ENCODE measurements around the gene LPAR1.
"Not testable (repeated sequence)": the region's sequence is repeated elsewhere in the genome, so short reads cannot be mapped to it uniquely, and the experiment has no call there.

The LPAR1 gene

DNA sequence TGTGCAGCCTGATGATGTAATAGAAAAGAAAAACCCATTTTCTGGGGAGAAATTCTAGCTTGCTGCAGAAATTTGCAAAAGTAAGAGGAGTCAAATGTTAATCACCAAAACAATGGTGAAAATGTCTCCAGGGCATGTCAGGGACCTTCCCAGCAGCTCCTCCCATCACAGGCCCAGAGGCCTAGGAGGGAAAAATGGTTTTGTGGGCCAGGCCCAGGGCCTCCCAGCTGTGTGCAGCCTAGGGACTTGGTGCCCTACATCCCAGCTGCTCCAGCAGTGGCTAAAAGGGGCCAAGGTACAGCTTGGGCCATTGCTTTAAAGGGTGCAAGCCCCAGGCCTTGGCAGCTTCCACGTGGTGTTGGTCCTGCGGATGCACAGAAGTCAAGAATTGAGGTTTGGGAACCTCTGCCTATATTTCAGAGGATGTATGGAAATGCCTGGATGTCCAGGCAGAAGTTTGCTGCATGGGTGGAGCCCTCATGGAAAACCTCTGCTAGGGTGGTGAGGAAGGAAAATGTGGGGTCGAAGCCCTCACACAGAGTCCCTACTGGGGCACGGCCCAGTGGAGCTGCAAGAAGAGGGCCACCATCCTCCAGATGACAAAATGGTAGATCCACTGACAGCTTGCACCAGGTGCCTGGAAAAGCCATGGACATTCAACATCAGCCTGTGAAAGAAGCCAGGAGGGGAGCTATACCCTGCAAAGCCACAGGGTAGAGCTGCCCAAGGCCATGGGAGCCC is 176.7 kb downstream of the LPAR1 start:
- not testable (repeated sequence) for DNase-seq

DNA sequence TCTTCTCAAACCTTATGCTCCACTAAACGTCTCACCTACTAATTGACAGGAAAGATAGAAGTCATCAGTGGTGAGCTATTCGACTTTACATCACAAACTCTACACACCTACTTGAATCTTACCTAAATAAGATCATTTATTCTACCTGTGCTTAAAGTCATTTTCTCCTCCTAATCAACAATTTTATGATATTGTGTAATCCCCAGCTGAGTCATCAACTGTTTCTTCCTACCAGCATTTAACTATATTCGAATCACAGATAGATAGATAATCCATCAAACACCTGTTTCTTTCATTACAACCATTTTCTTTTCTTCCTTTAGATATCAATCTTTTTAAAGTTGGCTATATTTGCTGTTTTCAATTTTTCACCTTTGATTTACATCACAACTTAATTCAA is 181.5 kb downstream of the LPAR1 start:
- DNase-seq: no peak

DNA sequence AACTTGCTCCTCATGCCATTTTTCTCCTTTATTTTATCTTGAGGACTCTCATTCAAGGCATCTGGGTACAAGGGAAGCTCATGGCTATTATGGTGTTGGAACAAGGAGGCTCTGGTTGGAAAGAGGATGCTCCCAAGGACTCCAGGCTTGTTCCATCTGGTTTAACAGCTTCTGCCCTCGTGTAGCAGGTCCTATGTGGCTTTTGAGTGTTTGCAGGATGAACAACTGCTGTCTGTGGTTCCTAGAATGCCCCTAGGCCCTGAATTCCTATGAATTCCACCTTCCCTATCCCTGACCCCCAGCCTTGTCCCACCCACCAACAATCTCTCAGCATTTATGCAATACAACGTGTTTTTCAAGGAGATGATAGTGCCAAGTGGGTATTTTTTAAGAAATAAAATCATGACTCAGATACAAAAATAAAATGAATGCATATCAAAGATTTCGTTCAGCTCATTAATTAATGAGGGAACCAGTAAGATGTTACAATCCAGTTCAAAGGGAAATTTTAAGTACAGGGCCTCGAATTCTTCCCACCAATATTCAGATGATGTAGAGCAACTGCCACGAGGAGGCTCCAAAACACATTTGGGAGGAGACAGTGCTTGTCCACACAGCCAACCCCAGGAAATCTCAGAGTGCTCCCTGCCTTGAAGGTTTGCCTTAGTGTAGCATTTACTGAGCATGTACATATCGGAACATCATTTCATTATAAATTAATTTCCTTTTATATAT is 187.7 kb downstream of the LPAR1 start:
- no peak for DNase-seq

DNA sequence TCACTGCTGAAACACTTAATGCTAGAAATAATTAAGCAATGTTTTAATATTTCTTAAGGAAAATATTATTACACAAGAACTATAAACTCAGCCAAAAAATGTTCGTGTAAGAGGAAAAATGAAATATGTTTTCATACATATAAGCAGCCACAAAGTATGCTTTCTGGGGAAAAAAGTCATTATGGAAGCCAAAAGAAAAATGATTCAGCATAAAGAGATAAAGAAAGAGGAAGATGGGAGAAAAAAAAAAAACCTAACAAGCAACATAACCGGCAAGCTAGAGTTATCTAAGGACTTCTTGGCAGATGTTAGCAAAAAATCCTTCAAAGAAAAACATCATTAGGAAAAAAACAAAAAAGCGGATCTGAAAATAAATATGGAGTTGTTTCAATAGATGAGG is 190.6 kb downstream of the LPAR1 start:
- DNase-seq: no peak

DNA sequence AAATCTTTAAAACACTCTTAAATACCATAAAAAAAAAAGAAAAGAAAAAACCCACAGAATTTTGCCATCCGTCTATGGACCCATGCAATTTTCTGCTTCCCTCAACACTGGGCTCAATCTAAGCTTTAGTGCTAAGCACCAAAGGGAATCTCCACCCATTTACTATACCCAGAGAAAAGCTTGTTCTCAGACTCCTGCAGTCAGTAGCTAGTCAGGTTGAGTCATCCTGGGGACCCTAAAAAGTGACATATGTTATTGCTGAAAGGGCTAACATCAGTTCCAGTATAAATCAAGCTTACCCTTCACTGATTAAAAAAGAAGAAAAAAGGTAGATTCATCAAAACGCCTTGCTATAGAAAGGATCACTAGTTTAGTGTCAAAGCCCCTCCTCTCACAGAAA is 192.1 kb downstream of the LPAR1 start:
- DNase-seq: no peak

DNA sequence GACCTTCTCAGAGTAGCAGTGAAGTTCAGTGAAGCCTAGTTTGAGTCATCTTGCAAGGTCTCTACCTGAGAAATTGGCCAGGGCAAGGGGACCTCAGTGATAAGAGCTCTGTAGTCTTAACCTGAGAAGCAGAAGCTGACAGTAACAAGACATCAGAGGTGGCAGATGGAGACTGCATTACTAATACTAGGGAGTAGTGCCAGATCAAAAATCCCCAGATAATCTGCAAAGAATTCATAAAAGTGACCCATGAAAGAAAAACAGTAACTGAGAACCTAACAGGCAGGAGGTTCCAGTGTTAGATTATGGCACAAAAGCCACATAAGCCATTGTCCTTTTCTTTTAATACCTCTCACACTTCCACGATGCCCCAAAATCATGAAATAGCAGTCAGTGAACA is 194.1 kb downstream of the LPAR1 start:
- DNase-seq: no peak

DNA sequence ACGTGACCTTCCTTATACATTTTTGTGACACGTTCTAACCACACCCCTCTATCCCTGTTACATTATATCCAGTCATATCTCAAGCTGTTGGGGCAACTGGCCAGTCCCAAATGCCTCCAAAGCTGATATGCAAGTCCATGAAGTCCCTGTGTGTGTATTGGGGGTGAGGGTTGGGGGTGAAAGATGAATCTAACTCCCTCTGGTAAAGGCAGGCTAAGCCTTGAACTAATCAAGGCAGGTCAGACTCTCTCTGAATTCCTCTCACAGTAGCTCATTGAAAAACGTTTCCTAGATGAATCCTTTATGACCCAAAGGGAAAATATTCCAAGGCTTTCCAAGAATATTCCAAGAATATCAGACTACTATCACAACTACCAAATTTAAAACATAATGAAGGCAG is 195.3 kb downstream of the LPAR1 start:
- no peak for DNase-seq

DNA sequence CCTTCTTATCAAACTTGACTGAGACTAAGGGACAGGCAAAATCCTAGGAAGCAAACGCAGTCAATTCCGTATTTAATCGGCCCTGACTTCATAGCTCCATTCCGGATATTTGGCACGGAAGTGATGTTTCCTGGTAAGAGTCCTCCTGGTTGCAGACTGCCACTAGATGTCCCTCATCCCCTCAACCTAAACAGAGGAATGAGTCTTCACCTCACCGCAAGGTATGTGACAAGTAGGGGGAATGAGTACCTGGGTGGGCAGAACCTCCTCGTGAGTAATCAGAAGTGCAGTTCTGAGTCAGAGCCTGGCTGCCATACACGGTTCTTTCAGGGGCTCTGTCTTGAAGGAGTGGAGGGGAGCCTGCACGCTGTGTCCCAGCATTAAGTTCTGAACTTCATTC is 196.1 kb downstream of the LPAR1 start:
- no peak for DNase-seq

DNA sequence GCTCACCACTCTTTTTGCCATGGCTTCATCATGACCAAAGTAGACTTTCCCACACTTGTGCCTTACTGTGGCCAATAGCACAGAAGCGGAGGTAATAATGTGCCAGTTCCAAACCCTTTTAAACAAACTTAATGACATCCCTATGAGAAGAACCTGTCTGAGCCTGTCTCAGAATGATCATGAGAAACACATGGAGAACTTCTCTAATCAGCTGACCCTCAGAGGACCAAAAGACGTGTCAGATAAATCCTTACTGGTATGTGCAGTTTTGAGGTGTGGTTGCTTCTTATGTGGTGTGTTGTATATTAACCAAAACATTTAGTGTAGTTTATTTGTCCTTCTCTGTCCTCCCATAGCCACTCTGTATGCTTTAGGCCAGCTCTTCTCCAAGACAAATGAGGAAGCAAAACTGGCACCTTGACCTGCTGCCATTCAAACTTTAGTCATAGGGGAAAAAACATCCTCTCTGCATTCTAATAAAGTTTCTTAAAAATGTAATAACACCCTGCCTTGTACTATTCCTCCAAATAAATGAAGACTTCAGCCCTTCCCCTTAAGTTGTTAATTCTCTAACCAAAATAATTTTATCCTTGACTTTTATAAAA is 200.8 kb downstream of the LPAR1 start:
- no peak for DNase-seq

DNA sequence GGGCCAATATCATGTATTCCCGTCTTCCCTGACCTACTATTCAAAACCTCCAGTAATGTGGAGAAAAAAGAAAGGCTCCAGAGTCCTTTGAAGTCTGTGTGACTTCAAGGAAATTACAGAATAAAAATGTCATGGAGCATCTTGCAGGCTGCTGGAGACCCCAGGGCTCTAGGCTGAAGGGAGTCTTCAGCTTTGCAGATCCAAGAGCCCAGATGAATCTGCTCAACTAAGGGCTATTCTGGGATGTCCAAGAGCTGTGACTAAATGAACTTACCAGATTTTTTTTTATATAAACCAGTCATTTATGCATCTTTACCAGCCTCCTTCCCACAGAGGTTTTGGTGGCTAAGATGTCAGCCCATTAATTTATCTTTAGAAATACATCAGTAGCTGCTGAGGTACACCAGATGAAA is 202.4 kb downstream of the LPAR1 start:
- DNase-seq: no peak

DNA sequence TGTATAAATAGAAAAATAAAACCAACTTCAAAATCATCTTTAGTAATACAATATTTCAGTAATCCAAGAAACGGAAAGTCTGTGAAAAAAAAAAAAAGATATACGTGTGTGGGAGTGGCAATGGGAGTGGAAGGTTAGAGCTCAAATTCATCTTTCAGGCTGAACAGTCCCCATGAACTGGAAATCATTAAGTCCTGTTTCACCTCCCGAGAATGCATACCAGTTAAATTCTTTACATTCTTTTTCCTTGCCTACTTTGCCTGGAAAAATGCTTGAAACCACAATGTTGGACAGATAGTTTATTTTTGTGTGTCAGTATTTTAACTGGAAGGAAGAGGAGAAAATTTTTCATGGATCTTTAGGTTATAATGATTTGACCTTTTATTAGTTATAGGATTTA is 202.9 kb downstream of the LPAR1 start:
- DNase-seq: no peak

DNA sequence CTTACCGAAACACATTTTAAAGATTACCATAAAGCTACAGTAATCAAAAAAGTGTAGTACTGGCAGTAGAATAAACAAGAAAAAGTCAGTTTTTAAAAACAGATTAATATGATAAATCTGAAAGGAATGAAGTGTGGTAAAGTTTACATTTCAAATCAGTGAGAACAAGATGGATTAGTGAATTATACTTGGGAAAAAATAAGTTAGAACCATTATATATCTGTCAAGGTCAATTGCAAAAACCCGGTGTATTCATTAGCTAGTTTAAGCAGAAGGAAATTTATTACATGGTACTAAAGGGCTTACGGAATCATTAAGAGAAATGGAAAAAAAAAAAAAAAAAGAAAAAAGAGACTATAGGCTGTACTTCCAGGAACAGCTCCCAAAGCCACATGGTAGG is 205.3 kb downstream of the LPAR1 start:
- DNase-seq: no peak

DNA sequence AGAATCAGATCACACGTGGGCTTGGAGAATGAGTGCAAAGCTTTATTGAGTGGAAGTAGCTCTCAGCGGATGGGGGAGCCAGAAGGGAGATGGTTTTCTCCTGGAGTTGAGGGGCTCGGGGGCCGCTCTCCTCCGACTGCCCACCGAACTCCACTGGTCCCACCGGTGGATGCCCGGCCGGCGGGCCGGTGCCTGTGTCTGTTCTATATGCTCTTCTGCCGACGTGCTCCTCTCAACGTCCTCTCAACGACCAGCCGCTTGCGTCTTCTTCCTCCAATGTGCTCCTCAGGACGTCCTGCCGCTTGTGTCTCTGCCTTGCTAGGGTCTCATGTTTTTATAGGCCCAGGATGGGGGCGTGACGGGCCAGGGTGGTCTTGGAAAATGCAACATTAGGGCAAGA is 207.8 kb downstream of the LPAR1 start:
- no peak for DNase-seq

DNA sequence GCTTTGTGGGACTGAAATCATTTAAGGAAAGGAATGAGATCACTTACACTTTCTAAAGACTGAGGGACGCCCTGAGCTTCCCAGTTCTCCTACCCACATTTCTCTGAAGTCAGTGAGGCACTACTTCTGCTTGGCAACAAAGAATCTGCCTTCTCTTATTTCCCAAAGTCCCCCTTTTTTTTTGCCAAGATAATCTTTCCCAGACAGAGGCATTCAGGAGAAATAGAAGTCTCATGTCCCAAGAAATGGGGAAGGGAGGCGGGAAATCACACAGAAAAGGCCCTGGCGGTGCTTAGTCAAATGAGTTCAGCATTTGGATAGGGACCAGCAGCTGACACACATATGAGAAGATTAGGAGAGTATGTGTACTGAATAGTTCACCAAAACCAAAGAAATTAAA is 210.0 kb downstream of the LPAR1 start:
- DNase-seq: no peak

DNA sequence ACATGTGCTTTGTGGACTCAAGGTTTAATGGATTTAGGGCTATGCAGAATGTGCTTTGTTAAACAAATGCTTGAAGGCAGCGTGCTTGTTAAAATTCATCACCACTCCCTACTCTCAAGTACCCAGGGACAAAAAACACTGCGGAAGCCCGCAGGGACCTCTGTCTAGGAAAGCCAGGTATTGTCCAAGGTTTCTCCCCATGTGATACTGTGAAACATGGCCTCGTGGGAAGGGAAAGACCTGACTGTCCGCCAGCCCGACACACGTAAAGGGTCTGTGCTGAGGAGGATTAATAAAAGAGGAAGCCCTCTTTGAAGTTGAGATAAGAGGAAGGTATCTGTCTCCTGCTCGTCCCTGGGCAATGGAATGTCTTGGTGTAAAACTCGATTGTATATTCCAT is 211.9 kb downstream of the LPAR1 start:
- DNase-seq: not testable (repeated sequence)

DNA sequence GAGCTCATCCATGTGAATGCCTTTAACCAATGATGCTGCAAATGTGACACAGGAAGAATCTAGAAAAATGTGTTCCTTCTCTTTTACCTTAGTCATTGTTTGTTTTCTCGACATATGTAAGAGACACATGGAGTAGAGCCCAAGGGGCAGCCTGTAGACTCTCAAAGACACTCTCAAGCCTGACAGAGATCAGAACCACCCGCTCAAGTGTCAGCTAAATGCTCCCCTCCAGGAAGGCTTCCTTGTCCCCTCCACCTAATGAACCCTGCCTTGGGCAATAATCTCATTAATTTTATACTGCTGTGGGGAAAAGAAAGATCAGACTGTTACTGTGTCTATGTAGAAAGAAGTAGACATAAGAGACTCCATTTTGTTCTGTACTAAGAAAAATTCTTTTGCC is 212.3 kb downstream of the LPAR1 start:
- DNase-seq: no peak

DNA sequence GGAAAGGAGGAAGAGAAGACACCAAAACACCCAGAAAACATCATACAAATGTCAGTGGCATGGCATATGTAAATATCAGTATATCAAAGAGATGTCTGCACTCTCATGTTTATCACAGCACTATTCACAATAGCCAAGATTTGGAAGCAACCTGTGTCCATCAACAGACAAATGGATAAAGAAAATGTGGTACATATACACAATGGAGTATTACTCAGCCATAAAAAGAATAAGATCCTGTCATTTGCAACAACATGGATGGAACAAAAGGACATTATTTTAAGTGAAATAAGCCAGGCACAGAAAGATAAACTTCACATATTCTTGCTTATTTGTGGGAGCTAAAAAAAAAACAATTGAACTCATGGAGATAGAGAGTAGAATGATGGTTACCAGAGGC is 213.1 kb downstream of the LPAR1 start:
- DNase-seq: not testable (repeated sequence)
